SK-N-SH (cell line): ENCODE results near the gene PKNOX1.
"Not testable (repeated sequence)": the region's sequence is repeated elsewhere in the genome, so short reads cannot be mapped to it uniquely, and the experiment has no call there.

ENCODE experiments used
- CTCF ChIP-seq: fragments of 200-600 bp; sonication (generic); IDR thresholded peaks from 2 replicates; pipeline ENCODE4 v1.6.1; 2017; ENCODE audit warnings: antibody characterized with exemption, mild to moderate bottlenecking, moderate library complexity
- POLR2AphosphoS5 ChIP-seq: IDR thresholded peaks from 2 replicates; pipeline ENCODE4 v1.6.1; 2012; ENCODE audit warnings: low read depth, low read length
- RFX5 ChIP-seq: IDR thresholded peaks from 2 replicates; pipeline ENCODE4 v1.6.1; 2012; ENCODE audit warnings: mild to moderate bottlenecking, improper control_type of control experiment, low read length
- SIN3A ChIP-seq: IDR thresholded peaks from 2 replicates; pipeline ENCODE4 v1.6.1; 2012; ENCODE audit warnings: low read depth, mild to moderate bottlenecking, low read length, moderate library complexity, borderline replicate concordance

GRCh38 chr21:42933137-42933970 is 41.0 kb upstream of the PKNOX1 start:
- not testable (repeated sequence) for TF ChIP-seq POLR2AphosphoS5, RFX5, CTCF, SIN3A
